CD4-positive, alpha-beta T cell treated with Interleukin-1 beta for 1 hour (primary cell): ENCODE data around the gene RAB28.
"Not testable (repeated sequence)": the region's sequence is repeated elsewhere in the genome, so short reads cannot be mapped to it uniquely, and the experiment has no call there.

Experiments used
- DNase-seq, 2 donors: peaks; one replicate each; pipeline ENCODE4 v3.0.0-alpha.2; 2020 to 2022

RAB28 gene

GRCh38 chr4:13445841-13446790 lies 38.0 kb downstream of the RAB28 start:
- DNase-seq = no peak

DNA sequence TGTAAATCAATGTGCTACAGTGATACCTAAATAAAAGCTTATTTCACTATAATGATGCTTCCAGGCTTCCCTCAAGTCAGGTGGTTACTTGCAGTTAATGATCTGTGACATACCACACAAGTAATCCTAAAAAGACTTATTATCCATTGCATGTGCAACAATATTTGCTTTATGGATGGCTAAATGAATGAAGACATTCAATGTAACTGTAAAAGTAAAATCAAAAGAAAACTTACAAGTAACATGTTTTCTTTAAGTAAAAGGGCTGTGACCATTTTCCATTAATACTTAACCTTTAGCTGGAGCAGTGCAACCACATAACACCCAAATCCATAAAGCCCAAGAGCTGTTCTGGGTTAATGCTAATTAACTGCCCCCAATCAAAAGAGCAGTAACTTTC lies 42.6 kb downstream of the RAB28 start:
- no peak for DNase-seq

GRCh38 chr4:13436962-13437361 lies 47.2 kb downstream of the RAB28 start:
- no peak for DNase-seq

- DNase-seq = no peak
Measured at GRCh38 chr4:13432453-13432852, 51.7 kb downstream of the RAB28 start.

GRCh38 chr4:13430834-13431568 lies 53.1 kb downstream of the RAB28 start:
- DNase-seq = no peak

DNA sequence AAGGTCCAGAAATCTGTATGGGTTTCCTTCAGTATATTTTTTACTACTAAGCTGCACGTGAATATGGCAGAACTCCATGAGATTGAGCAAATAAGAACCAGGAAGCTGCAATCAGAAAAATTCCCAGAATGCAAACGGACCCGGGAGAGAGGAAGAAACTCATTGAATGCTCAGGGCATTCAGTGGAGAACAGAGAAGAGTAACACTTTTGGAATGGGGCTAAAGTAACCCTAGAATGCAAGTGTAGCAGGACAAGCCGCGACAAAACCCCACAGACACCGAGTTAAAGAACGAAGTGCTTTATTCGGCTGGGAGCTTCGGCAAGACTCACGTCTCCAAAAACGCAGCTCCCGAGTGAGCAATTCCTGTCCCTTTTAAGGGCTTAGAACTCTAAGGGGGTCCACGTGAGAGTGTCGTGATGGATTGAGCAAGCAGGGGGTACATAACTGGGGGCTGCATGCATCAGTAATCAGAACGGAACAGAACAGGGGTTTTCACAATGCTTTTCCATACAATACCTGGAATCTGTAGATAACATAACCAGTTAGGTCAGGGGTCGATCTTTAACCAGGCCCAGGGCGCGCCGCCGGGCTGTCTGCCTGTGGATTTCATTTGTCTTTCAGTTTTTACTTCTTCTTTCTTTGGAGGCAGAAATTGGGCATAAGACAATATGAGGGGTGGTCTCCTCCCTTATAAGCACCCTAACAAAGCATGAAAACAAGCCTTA lies 56.4 kb downstream of the RAB28 start:
- no peak for DNase-seq

DNA sequence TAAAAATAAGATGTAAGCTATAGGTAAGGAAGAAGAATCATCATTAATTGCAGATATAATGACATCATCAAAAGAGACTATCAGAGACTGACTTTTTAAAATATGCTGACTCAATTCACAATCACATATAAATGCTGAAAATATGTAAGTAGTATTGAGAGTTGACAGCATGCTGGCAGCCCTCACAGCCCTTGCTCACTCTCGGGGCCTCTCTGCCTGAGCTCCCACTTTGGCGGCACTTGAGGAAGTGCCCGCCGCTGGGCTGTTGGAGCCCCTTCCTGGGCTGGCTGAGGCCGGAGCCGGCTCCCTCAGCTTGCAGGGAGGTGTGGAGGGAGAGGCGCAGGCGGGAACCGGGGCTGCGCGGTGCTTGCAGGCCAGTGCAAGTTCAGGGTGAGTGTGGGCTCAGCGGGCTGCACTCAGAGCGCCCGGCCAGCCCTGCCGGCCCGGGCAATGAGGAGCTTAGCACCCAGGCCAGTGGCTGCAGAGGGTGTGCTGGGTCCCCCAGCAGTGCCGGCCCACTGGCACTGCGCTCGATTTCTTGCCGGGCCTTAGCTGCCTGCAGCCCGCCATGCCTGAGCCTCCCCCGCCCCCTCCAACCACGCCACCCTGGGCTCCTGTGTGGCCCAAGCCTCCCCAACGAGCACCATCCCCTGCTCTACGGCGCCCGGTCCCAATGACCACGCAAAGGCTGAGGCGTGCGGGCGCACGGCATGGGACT lies 68.9 kb downstream of the RAB28 start:
- no peak for DNase-seq

GRCh38 chr4:13413729-13414437 lies 70.3 kb downstream of the RAB28 start:
- no peak for DNase-seq

GRCh38 chr4:13411942-13412341 lies 72.2 kb downstream of the RAB28 start:
- no peak for DNase-seq

DNA sequence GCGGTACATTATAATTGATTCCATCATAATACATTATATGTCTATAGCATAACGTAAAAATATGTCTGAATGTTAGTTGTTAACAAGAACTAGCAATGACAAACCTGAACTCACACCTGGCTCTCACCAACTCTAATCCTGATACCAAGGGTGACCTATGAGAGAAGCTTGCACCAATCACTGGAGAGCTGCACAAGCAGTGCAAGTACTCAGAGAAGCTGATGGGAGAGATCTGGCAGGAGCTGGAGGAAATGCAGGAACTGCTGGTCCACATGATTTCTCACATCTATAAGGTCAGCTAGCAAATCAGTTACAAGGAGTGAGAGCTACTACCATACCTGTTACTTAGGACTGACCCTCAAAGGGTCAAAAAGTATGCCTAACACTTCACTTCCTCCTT lies 74.8 kb downstream of the RAB28 start:
- DNase-seq = no peak

- DNase-seq = not testable (repeated sequence)
Measured at GRCh38 chr4:13406156-13406555, 78.0 kb downstream of the RAB28 start.

- DNase-seq = no peak
Measured at GRCh38 chr4:13403833-13404232, 80.3 kb downstream of the RAB28 start.

DNA sequence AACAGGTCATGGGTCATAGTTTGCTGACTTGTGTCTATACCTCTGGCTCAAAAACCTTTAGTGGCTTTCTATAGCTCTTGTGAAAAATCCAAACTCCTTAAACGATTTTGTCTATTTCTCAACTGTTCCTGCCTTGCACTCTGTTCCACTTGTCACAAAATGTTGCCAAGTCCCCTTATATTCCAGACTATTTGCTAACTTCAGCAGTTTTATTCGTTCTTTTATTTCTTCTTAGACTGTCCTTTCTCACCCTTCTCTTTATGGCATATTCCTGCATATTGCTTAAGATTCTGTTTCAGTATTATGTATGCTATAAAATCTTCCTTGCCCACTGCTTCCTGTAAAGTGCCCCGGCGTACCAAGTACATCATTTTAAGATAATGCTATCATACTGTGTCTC lies 80.8 kb downstream of the RAB28 start:
- DNase-seq = no peak

- DNase-seq = no peak
Measured at GRCh38 chr4:13399257-13399656, 84.9 kb downstream of the RAB28 start.

- DNase-seq = no peak
Measured at GRCh38 chr4:13396161-13396560, 88.0 kb downstream of the RAB28 start.

GRCh38 chr4:13389901-13390300 lies 94.2 kb downstream of the RAB28 start:
- DNase-seq = not testable (repeated sequence)

DNA sequence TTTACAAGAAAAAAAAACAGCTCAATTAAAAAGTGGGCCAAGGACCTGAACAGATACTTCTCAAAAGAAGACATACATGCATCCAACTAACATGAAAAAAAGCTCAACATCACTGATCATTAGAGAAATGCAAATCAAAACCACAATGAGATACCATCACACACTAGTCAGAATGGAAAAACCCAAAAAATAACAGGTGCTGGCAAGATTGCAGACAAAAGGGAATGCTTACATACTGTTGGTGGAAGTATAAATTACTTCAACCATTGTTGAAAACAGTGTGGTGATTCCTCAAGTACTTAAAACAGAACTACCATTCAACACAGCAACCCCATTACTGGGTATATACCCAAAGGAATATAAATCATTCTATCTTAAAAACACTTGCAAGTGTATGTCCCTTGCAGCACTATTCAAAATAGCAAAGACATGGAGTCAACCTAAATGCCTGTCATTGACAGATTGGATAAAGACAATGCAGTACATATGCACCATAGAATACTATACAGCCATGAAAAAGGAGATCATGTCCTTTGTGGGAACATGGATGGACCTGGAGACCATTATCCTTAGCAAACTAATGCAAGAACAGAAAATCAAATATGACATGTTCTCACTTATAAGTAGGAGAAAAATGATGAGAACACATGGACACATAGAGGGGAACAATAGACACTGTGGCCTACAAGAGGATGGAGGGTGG lies 97.6 kb downstream of the RAB28 start:
- no peak for DNase-seq

GRCh38 chr4:13384055-13384454 lies 100.1 kb downstream of the RAB28 start:
- no peak for DNase-seq

DNA sequence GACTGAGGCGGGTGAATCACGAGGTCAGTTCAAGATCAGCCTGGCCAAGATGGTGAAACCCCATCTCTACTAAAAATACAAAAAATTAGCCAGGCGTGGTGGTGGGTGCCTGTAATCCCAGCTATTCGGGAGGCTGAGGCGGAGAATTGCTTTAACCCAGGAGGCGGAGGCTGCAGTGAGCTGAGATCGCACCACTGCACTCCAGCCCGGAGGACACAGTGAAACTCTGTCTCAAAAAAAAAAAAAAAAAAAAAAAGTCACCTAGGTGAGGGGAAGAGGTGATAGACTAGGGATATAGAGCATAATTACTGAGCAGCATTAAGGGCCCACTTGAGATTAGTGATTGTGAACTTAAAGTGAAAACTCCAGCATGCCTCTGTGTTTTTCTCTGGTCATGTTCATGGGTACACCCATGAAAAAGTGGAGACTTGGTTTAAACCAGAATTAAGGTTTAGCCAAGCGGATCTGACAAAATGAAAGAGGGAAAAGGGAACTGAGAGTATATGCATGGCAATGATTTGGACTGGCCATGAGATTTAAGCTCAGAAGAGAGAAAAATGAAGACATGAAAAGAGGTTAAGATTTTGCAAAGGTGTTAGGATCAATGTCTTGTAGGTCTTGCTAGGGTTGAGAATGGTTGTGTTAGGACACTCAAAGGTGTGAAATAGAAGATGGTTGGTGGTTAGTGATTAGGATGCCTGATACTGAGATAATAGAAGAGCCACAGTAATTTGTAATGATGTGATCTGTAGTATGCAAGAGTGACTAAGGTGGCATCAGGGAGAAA lies 105.0 kb downstream of the RAB28 start:
- no peak for DNase-seq

GRCh38 chr4:13371048-13371447 lies 113.1 kb downstream of the RAB28 start:
- no peak for DNase-seq

DNA sequence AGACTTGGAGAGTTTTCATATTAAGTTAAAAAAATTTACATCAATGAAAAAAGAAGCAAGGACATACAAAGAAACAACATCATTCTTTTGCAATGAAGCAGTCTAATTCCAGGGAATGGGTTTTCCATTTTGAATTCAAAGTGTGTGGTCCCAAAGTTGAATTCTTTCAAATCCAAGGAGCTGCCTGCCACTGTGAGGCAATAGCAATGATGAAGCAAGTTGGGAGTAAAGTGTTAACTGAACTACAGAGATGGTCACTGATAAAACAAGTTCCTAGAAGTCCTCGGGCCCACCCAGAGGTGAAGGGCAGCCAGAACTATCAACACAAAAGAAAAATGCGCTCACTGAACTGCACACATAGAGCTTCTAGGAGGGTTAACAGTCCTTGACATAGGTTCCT lies 115.9 kb downstream of the RAB28 start:
- DNase-seq = no peak
